Endothelial cell of umbilical vein (primary cell): ENCODE measurements around the gene ITPKA.

Experiments
- CTCF ChIP-seq, 2 donors: IDR thresholded peaks; 1 replicate in 1 of 2; 2 replicates in 1 of 2; pipeline ENCODE4 v1.5.1; 2011; ENCODE audit warnings: low read length in 2 of 2, mild to moderate bottlenecking in 2 of 2, moderate library complexity in 2 of 2, control low read depth in 1 of 2, inconsistent platforms in 1 of 2, low read depth in 1 of 2; ENCODE audit not compliant: insufficient read depth in 1 of 2; ENCODE audit errors: extremely low read depth in 1 of 2
- FOS ChIP-seq: IDR thresholded peaks from 2 replicates; pipeline ENCODE4 v1.6.1; 2011; ENCODE audit warnings: mild to moderate bottlenecking, low read length, moderate library complexity, borderline replicate concordance; ENCODE audit not compliant: insufficient read depth
- MAX ChIP-seq: IDR thresholded peaks from 2 replicates; pipeline ENCODE4 v1.6.1; 2011; ENCODE audit not compliant: insufficient read depth, insufficient read length
- MYC ChIP-seq: IDR thresholded peaks from one replicate; pipeline ENCODE4 v1.6.1; 2011; ENCODE audit warnings: mild to moderate bottlenecking, low read depth, low read length
- POLR2A ChIP-seq: IDR thresholded peaks from 2 replicates; pipeline ENCODE4 v1.6.1; 2012; ENCODE audit warnings: low read depth, mild to moderate bottlenecking, control low read depth, low read length
- POLR2AphosphoS5 ChIP-seq: IDR thresholded peaks from 2 replicates; pipeline ENCODE4 v1.6.1; 2012; ENCODE audit warnings: low read depth, mild to moderate bottlenecking, control low read depth, low read length, moderate library complexity; ENCODE audit not compliant: insufficient read depth

GRCh38 chr15:41483519-41483918, 10.2 kb upstream of the ITPKA start:
- TF ChIP-seq POLR2AphosphoS5 = no peak
- TF ChIP-seq MAX = no peak
- no peak for TF ChIP-seq POLR2A
- TF ChIP-seq CTCF (IDR thresholded peaks at IDR 0.05; ENCODE audit: extremely low read depth in 1 of 2, insufficient read depth in 1 of 2, low read depth in 1 of 2, low read length in 2 of 2) = no peak
- TF ChIP-seq MYC = no peak
- no peak for TF ChIP-seq FOS
